Naive thymus-derived CD8-positive, alpha-beta T cell (primary cell): ENCODE measurements around the gene MYO1C. TPM values are rescaled to one million over a fixed set of nuclear protein-coding genes. Genes with fewer than 3 reads are reported as not detected.

Experiments used
- polyA plus RNA-seq, 3 donors: library from polyadenylated mRNA; unstranded; fragments of 300-500 nt; fragmentation: Illumina TruSeq; gene quantifications; one replicate each; pipeline ENCODE4 v1.2.3, GENCODE V29; 2021
- total RNA-seq, 8 experiments: library from RNA in 2 of 8; stranded (reverse) in 2 of 8; gene quantifications; one replicate each; pipeline ENCODE4 v1.2.3 and lab custom pipeline; 2021 to 2026

Gene MYO1C
- total and polyA plus RNA-seq, 5 experiments from 2014 or later: 1.3 to 18.0 (median 1.5) TPM

Other genes with a start within 250 kb of the MYO1C start
- gene BHLHA9, start 222.2 kb downstream of the MYO1C start, total RNA-seq: not detected
- gene BHLHA9, start 222.2 kb downstream of the MYO1C start, polyA plus RNA-seq: not detected
- gene TRARG1, start 213.0 kb downstream of the MYO1C start, total RNA-seq: not detected
- gene TRARG1, start 213.0 kb downstream of the MYO1C start, polyA plus RNA-seq: under 1 TPM in 1 of 3 donors, not detected in 2; 0.14 TPM
- 100 to 1,000 TPM; 114 to 122 TPM for gene YWHAE, start 92.5 kb downstream of the MYO1C start, total RNA-seq
- gene YWHAE, start 92.5 kb downstream of the MYO1C start, polyA plus RNA-seq: 10 to 100 TPM; 28.3 to 34.2 (median 34.0) TPM
- gene CRK, start 36.5 kb downstream of the MYO1C start, total RNA-seq: 10 to 100 TPM; 22.0 to 27.6 TPM
- gene CRK, start 36.5 kb downstream of the MYO1C start, polyA plus RNA-seq: 10 to 100 TPM; 18.8 to 24.8 (median 19.9) TPM
- gene INPP5K, start 23.9 kb upstream of the MYO1C start, total RNA-seq: 10 to 100 TPM; 92.3 to 93.8 TPM
- gene INPP5K, start 23.9 kb upstream of the MYO1C start, polyA plus RNA-seq: 10 to 100 TPM; 62.0 to 75.4 (median 70.5) TPM
- 10 to 100 TPM; 38.1 to 41.2 TPM for gene PITPNA, start 70.1 kb upstream of the MYO1C start, total RNA-seq
- 10 to 100 TPM; 20.5 to 30.3 (median 29.7) TPM for gene PITPNA, start 70.1 kb upstream of the MYO1C start, polyA plus RNA-seq
- gene SLC43A2, start 136.1 kb upstream of the MYO1C start, total RNA-seq: 10 to 100 TPM; 20.7 to 20.8 TPM
- 1 to 10 TPM; 1.2 to 2.0 (median 1.5) TPM for gene SLC43A2, start 136.1 kb upstream of the MYO1C start, polyA plus RNA-seq
- 1 to 10 TPM in 1 of 2 experiments, under 1 TPM in 1; 0.63 to 1.3 TPM for gene SCARF1, start 153.0 kb upstream of the MYO1C start, total RNA-seq
- under 1 TPM in 1 of 3 donors, not detected in 2; 0.25 TPM for gene SCARF1, start 153.0 kb upstream of the MYO1C start, polyA plus RNA-seq
- 1 to 10 TPM; 1.4 to 1.7 TPM for gene RILP, start 157.2 kb upstream of the MYO1C start, total RNA-seq
- gene RILP, start 157.2 kb upstream of the MYO1C start, polyA plus RNA-seq: 1 to 10 TPM; 3.4 to 4.0 (median 3.4) TPM
- gene PRPF8, start 192.2 kb upstream of the MYO1C start, total RNA-seq: 100 to 1,000 TPM; 523 to 532 TPM
- gene PRPF8, start 192.2 kb upstream of the MYO1C start, polyA plus RNA-seq: 100 to 1,000 TPM; 133 to 227 (median 176) TPM
- not detected for gene TLCD2, start 217.7 kb upstream of the MYO1C start, total RNA-seq
- gene TLCD2, start 217.7 kb upstream of the MYO1C start, polyA plus RNA-seq: not detected
- 10 to 100 TPM; 48.2 to 50.7 TPM for gene WDR81, start 232.0 kb upstream of the MYO1C start, total RNA-seq
- gene WDR81, start 232.0 kb upstream of the MYO1C start, polyA plus RNA-seq: 10 to 100 TPM in 1 of 3 donors, 1 to 10 TPM in 2; 6.8 to 20.6 (median 9.2) TPM